Left lung (tissue), 10 donors: Measurements from ENCODE around the gene GALNT17. TPM values are rescaled to one million over a fixed set of nuclear protein-coding genes. Genes with fewer than 3 reads are reported as not detected.

ENCODE experiments used
- ATAC-seq: fragments of 200-7000 bp; cut with Tn5 transposase; one replicate; pipeline ENCODE4 v1.9.1; 2020; ENCODE audit warnings: moderate library complexity
- DNase-seq, 4 donors: peaks; one replicate each; pipeline ENCODE4 v3.0.0-alpha.2; 2013 to 2020
- H3K27ac ChIP-seq, 2 donors: fragments of 200-600 bp; sonication (generic) in 1 of 2; one replicate each; pipeline versions ENCODE4 v1.5.0 to v1.8.0; 2020 to 2021
- H3K27me3 ChIP-seq, 2 donors: fragments of 200-600 bp; sonication (generic) in 1 of 2; one replicate each; pipeline versions ENCODE4 v1.5.0 to v1.8.0; 2020 to 2021
- H3K36me3 ChIP-seq, 2 donors: fragments of 200-600 bp; sonication (generic) in 1 of 2; one replicate each; pipeline versions ENCODE4 v1.5.0 to v1.8.0; 2020 to 2021
- H3K4me1 ChIP-seq, 2 donors: fragments of 200-600 bp; one replicate each; pipeline ENCODE4 v1.8.0; 2021
- H3K4me3 ChIP-seq, 2 donors: fragments of 200-600 bp; sonication (generic) in 1 of 2; one replicate each; pipeline versions ENCODE4 v1.5.0 to v1.8.0; 2020 to 2021; ENCODE audit warnings: mild to moderate bottlenecking in 1 of 2
- H3K9me3 ChIP-seq, 2 donors: fragments of 200-600 bp; sonication (generic) in 1 of 2; one replicate each; pipeline versions ENCODE4 v1.5.0 to v1.8.0; 2020 to 2021
- intact Hi-C, 2 donors: fragments of 100-400 bp; cut with DNase I; formaldehyde crosslinking; loops; one replicate each; pipeline versions ENCODE4 v1.11.2 to v1.14.2; 2022
- polyA plus RNA-seq, 6 donors: library from polyadenylated mRNA; unstranded; fragments of 120-200 nt; gene quantifications; one replicate each; pipeline ENCODE4 v1.2.1, GENCODE V29; 2013; ENCODE audit not compliant: insufficient read length in 6 of 6
- total RNA-seq, 2 donors: library from RNA; stranded (reverse); fragmentation: NEBNext Ultra II Directional; extraction: Animal tissue kit (Norgen Biotek cat#: 25700); gene quantifications; one replicate each; pipeline ENCODE4 v1.2.1, GENCODE V29; 2021
- TF ChIP-seq, protein P1 (sequence below), 2 donors: fragments of 200-600 bp; sonication (generic) in 1 of 2; IDR thresholded peaks; one replicate each; pipeline versions ENCODE4 v1.5.0 to v1.8.0; 2021; ENCODE audit warnings: antibody characterized with exemption in 2 of 2
- donor health status: DM: no; HTN: yes; CAD: no.
- donor health status: DM: no; HTN: no; CAD: no.

The GALNT17 gene
- total and polyA plus RNA-seq, 8 donors = 2.4 to 19.1 (median 9.7) TPM

DNA sequence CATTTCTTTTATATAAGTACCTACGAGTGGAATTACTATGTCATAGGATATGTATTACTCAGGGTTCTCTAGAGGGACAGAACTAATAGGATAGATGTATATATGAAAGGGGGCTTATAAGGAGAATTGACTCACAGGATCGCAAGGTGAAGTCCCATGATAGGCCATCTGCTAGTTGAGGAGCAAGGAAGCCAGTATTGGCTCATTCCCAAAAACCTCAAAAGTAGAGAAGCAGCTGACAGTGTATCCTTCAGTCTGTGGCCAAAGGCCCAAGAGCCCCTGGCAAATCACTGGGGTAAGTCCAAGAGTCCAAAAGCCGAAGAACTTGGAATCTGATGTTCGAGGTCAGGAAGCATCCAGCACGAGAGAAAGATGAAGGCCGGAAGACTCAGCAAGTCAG lies 59.8 kb downstream of the GALNT17 start:
- Histone ChIP-seq H3K4me3 (no peak overlapping the region), H3K27me3 (no peaks in the 10 kb centered on the region), H3K36me3 (no peaks in the 10 kb centered on the region), H3K27ac (no peak overlapping the region), H3K9me3 (peaks cover 0 to 40% of the 10 kb centered on the region in 2 donors), H3K4me1 (no peaks in the 10 kb centered on the region)
- no peak for ATAC-seq
- intact Hi-C loops = no loop called here
- TF ChIP-seq, protein P1, sequence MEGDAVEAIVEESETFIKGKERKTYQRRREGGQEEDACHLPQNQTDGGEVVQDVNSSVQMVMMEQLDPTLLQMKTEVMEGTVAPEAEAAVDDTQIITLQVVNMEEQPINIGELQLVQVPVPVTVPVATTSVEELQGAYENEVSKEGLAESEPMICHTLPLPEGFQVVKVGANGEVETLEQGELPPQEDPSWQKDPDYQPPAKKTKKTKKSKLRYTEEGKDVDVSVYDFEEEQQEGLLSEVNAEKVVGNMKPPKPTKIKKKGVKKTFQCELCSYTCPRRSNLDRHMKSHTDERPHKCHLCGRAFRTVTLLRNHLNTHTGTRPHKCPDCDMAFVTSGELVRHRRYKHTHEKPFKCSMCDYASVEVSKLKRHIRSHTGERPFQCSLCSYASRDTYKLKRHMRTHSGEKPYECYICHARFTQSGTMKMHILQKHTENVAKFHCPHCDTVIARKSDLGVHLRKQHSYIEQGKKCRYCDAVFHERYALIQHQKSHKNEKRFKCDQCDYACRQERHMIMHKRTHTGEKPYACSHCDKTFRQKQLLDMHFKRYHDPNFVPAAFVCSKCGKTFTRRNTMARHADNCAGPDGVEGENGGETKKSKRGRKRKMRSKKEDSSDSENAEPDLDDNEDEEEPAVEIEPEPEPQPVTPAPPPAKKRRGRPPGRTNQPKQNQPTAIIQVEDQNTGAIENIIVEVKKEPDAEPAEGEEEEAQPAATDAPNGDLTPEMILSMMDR (IDR thresholded peaks at IDR 0.05) = no peak
- DNase-seq = no peak

DNA sequence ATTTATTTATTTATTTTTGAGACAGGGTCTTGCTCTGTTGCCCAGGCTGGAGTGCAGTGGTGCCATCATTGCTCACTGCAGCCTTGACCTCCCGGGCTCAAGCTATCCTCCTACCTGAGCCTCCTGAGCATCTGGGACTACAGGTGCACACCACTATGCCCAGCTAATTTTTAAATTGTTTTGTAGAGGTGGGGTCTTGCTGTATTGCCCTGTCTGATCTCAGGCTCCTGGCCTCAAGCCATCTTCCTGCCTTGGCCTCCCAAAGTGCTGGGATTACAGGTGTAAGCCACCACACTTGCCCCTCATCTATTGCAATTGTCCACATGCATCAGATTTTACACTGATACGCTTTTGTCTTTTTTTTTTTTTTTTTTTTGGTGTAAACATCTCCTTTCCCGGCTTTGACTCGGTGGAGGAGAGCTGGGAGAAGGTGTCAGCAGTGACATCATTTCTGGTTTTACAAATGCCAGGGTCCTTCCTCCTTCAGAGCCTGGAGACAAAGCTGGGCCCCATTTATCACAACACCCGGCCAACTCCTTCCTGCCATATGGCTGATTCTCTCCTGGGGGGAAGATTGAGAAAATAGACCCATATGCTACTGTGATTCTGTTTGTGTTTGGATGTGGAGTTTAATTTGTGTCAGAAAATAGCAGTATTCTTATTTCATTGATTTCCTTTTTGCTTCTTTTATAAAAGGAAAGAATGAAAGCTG lies 61.3 kb downstream of the GALNT17 start:
- DNase-seq (no peak), ATAC-seq (no peak)
- no peaks in the 10 kb centered on the region for H3K4me1 ChIP-seq
- no peak overlapping the region for H3K27ac ChIP-seq
- H3K9me3 ChIP-seq = peaks cover 0 to 34% of the 10 kb centered on the region in 2 donors
- no peaks in the 10 kb centered on the region for H3K27me3 ChIP-seq
- no peak overlapping the region for H3K4me3 ChIP-seq
- H3K36me3 ChIP-seq = no peaks in the 10 kb centered on the region
- TF ChIP-seq, protein P1 (IDR thresholded peaks at IDR 0.05) = no peak
- intact Hi-C loops = no loop called here

DNA sequence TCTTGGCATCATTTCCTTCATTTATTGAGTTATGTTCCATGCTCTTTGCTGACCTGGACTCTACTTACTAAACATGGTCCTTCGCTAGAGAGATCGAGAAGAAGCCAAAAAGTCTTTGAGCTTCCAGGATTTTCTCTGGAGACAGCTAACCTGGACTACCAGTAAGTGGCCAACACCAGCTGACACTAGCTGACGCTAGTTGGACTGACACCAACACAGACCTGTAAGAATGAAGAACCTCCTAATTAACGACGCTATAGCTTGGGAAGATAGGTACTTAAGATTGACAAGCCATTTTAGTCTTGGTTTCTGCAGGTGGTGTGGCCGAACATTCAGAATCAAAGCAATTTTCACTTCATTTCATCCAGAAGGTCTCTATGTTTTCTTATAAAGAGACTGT lies 66.4 kb downstream of the GALNT17 start:
- Histone ChIP-seq H3K27ac (no peak overlapping the region), H3K9me3 (peaks cover 0 to 5% of the 10 kb centered on the region in 2 donors), H3K4me3 (no peak overlapping the region), H3K4me1 (no peaks in the 10 kb centered on the region), H3K36me3 (no peaks in the 10 kb centered on the region), H3K27me3 (no peaks in the 10 kb centered on the region)
- ATAC-seq (no peak), DNase-seq (no peak)
- intact Hi-C loops = no loop called here
- TF ChIP-seq, protein P1 (IDR thresholded peaks at IDR 0.05) = no peak

DNA sequence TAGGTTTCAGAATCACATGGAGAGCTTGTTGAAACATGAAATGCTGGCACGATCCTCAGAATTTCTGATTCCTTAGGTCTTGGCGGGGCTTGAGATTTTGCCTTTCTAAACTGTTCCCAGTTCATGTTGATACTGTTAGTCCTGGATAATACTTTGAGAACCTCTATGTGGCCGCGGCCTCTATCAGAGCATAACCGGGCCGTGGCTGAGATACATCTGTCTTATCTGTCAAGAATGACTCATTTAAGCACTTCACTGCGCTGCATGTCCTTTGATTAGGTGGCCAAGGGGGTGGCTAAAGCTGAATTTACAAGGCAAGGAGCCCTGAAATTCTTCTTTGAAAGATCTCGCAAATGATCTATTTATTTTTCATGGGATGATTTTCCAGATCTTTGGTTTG lies 66.9 kb downstream of the GALNT17 start:
- ATAC-seq (no peak), DNase-seq (no peak)
- H3K36me3 ChIP-seq = no peaks in the 10 kb centered on the region
- intact Hi-C loops = no loop called here
- no peaks in the 10 kb centered on the region for H3K27me3 ChIP-seq
- H3K4me1 ChIP-seq = no peaks in the 10 kb centered on the region
- H3K4me3 ChIP-seq = no peak overlapping the region
- H3K27ac ChIP-seq = no peak overlapping the region
- H3K9me3 ChIP-seq = peaks cover 0 to 5% of the 10 kb centered on the region in 2 donors
- TF ChIP-seq, protein P1 (IDR thresholded peaks at IDR 0.05) = no peak

DNA sequence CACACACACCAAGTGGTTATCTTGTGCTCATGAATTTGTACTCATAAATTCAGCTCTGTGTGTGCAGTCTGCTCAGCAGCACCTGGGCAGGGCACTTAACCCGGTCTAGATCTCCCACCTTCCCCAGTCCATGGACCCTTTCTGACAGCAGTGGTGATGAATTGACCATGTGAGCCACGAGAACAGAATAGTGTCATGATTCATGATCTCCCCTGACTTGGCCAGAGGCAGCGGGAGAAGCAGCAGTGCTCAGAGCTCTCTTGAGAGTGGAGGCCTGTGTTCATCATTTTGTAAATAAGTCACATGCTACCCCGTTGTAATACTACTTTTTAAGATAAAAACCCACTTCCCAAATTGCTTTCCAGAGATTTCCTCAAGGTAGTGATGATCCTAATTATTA lies 74.2 kb downstream of the GALNT17 start:
- no peaks in the 10 kb centered on the region for H3K4me1 ChIP-seq
- H3K4me3 ChIP-seq = no peak overlapping the region
- no peaks in the 10 kb centered on the region for H3K27me3 ChIP-seq
- ATAC-seq (no peak), DNase-seq (no peak)
- H3K9me3 ChIP-seq = peaks cover 0 to 14% of the 10 kb centered on the region in 2 donors
- TF ChIP-seq, protein P1 (IDR thresholded peaks at IDR 0.05) = no peak
- intact Hi-C loops = no loop called here
- H3K36me3 ChIP-seq = no peaks in the 10 kb centered on the region
- H3K27ac ChIP-seq = no peak overlapping the region
